ENCODE measurements around the gene PCDH9.

GRCh38 chr13:66962953-66963352 lies 267.2 kb downstream of the PCDH9 start:
- no peak for TF ChIP-seq POLR2A (IDR thresholded peaks at IDR 0.05)
- no peak for TF ChIP-seq CTCF (IDR thresholded peaks at IDR 0.05)
